ENCODE data around the gene TRMT112.
"Not testable (repeated sequence)": the region's sequence is repeated elsewhere in the genome, so short reads cannot be mapped to it uniquely, and the experiment has no call there.

TRMT112 gene

GRCh38 chr11:64312947-64313346, 4.4 kb downstream of the TRMT112 start:
- no peak for DNase-seq (ENCODE audit: low read depth)

DNA sequence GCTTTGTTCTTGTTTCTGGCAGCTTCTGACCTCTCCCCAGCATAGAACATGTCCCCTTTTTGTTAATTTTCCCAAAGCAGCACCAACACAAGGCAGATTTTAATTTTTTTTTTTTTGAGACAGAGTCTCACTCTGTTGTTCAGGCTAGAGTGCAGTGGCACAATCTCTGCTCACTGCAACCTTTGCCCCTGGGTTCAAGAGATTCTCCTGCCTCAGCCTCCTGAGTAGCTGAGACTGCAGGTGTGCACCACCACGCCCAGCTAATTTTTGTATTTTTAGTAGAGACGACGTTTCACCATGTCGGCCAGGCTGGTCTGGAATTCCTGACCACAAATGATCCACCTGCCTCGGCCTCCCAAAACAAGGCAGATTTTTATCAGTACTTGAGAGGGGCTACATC, 9.6 kb downstream of the TRMT112 start:
- not testable (repeated sequence) for DNase-seq (ENCODE audit: low read depth)

- peak; percentile 61 for DNase-seq (ENCODE audit: low read depth)
Observed at GRCh38 chr11:64306876-64307622, 10.3 kb downstream of the TRMT112 start.

GRCh38 chr11:64306563-64306875, 10.8 kb downstream of the TRMT112 start:
- DNase-seq (ENCODE audit: low read depth), result no peak

DNA sequence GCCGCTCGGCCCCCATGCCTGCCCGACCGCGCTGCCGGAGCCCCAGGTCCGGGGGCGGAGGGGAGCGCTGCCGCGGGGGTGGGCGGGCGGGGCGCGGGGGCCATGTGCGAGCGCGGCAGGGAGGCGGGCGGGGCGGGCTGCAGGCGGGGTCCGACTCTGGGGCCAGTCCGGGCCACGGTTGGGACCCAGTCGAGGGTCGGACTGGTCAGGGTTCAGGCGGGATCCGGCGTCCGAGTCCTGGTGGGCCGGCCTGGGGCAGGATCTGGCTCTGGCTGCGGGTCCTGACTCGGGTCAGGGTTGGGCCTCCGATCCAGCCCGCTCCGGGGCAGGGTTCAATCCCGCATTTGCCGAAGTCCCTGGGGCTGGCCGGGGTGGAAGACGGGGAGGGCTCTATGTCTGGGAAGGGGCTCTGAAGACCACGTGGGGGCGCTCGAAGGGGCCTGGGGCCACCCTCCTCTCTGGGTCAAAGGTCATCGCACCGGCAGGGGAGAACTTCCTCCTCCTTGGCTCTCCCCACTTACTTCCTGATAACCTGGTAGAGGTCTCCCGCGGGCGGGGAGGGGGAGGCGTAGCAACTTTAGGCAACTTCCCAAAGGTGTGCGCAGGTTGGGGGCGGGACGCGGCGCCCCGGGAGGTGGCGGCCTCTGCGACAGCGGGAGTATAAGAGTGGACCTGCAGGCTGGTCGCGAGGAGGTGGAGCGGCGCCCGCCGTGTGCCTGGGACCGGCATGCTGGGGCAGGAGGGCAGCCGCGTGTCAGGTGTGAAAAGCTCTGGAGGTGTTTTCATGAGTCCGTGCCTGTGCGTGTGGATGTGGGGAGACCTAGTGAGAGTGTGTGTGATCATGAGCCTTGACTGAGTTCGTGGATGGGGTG, 11.4 kb downstream of the TRMT112 start:
- no peak for DNase-seq (ENCODE audit: low read depth)

- DNase-seq (ENCODE audit: low read depth), result peak; percentile 94
Observed at GRCh38 chr11:64305075-64305690, 12.2 kb downstream of the TRMT112 start, which contains the start of gene ESRRA. ESRRA (plus strand) TSS chr11:64305524; CDS start chr11:64307180, 1,656 bp downstream.

DNA sequence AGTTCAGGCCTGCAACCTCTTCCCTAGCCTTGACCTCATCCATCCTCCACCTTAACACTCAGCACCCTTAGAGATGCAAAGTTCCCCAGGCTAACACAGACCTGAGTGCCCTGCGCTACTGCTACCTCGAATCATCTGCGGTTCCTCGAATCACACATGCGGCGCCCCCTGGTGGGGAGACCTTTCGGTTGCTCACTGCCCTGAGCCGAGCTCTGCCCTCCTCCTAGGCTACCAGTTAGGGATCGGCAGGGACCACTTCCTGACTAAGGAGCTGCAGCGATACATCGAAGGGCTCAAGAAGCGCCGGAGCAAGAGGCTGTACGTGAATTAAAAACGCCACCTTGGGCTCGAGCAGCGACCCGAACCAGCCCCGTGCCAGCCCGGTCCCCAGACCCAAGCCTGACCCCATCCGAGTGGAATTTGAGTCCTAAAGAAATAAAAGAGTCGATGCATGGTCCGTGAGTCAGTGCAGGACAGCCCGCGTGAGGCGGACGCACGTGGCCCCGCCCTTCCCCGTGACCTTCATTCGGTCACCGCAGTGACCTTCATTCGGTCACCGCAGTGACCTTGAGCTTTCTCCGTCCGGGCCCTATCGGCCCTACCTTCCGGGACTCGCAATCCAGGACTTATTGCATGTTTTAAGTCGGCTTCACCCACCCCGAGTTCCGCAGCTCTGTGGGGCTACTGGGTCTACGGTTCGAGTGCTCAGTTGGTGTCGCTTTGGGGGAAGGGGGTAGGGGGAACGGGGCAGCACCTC, 12.9 kb downstream of the TRMT112 start:
- peak; percentile 86 for DNase-seq (ENCODE audit: low read depth)

GRCh38 chr11:64304032-64304315, 13.4 kb downstream of the TRMT112 start:
- no peak for DNase-seq (ENCODE audit: low read depth)

- DNase-seq (ENCODE audit: low read depth), result no peak
Observed at GRCh38 chr11:64303109-64304031, 14.0 kb downstream of the TRMT112 start.

DNA sequence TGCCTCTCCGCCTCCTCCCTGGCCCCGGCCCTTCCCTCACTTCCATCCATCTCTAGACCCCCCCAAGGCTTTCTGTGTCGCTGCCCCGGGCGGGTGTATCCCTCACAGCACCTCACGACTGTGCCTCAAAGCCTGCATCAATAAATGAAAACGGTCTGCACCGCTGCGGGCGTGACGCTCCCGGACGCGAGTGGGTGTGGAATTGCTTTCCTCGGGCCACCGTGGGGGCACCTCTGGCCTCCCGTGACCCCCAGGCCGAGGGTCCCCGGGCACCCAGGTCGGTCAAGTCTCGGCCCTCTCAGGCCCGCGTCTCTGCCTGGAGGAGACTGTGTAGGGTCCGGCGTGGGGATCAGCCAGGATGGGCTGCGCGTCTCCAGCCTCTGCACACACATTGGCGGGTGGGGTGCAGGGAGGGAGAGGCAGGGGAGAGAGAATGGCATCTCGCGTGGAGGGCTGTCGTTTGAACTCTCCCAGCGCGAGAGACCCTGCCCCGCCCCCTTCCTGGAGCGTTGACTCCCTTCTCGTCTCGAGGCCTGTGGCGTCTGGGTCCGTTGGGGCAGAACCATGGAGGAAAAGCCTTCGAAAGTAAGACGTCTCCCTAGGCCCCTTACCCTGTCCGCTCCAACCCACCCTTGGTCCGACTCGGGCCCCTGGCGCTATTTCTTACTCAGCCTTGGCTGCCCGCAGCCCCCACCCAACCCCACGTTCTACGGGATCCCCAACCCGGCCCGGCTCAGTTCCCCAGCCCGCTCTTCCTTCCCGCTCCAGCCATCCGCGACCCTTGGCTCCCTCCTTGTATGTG, 17.3 kb downstream of the TRMT112 start, which contains the start of gene CATSPERZ:
Gene CATSPERZ (plus strand): TSS at position 512 of the 802 bp plus-strand sequence. CDS start 53 bp downstream, at position 565.
- DNase-seq (ENCODE audit: low read depth), result no peak

- DNase-seq (ENCODE audit: low read depth), result no peak
Observed at GRCh38 chr11:64298966-64299846, 18.2 kb downstream of the TRMT112 start.

GRCh38 chr11:64297699-64298358, 19.5 kb downstream of the TRMT112 start:
- no peak for DNase-seq (ENCODE audit: low read depth)

GRCh38 chr11:64296830-64297698, 20.3 kb downstream of the TRMT112 start:
- DNase-seq (ENCODE audit: low read depth), result no peak

- no peak for DNase-seq (ENCODE audit: low read depth)
Observed at GRCh38 chr11:64296236-64296635, 21.1 kb downstream of the TRMT112 start.

DNA sequence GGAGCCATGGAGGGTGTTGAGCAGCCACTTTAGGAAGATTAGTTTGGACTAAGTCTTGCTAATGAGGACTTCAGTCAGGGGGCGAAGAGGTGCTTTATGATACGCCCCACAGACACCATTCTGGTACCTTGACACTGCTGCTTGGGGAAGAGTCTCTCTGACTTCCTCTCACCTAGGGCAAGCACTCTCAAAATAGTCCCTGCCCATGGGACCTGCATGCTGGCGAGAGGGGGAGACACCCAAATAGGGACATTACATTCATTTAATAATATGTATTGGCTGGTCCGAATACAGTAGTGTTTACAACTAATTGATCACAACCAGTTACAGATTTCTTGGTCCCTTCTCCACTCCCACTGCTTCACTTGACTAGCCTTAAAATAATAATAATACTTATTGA, 21.6 kb downstream of the TRMT112 start:
- no peak for DNase-seq (ENCODE audit: low read depth)

DNA sequence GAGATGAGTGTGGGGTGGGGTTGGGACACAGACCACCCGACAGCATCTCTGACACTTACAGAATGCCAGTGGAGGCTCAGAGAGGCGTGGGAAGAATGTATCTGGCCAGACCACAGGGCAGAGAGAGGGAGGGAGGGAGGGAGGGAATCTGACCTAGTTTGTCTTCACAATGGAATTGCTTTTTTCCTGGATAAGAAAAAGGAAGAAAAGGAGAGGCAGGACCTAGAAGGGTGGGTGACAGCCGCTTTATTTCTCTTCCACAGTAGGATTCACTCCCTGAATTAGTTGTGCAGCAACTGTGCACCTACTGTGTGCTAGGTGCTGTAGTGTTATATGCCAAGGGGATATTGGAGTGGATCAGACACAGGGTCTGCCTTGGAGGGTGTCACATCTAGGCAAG, 22.6 kb downstream of the TRMT112 start:
- DNase-seq (ENCODE audit: low read depth), result peak; percentile 79

- DNase-seq (ENCODE audit: low read depth), result no peak
Observed at GRCh38 chr11:64292460-64293254, 24.7 kb downstream of the TRMT112 start.

All from amniotic epithelial cell (primary cell).